IMR-90 (cell line): Measurements from ENCODE around the gene NNMT. TPM values are rescaled to one million over a fixed set of nuclear protein-coding genes. Genes with fewer than 3 reads are reported as not detected.

Source experiments
- ATAC-seq: fragments of 200-7000 bp; cut with Tn5 transposase; 2 replicates; pipeline ENCODE4 v1.9.1; 2020; ENCODE audit warnings: low read depth, mild to moderate bottlenecking, moderate library complexity
- BruUV-seq: library from RNA; stranded (reverse); fragments of 400-500 nt; replicated peaks from 2 replicates; lab custom pipeline; 2021; lab: Mats Ljungman, UMichigan
- CTCF ChIA-PET: fragments of 300-600 bp; formaldehyde crosslinking; extraction: SDS; loops from one replicate; lab custom pipeline; 2021; ENCODE audit warnings: antibody characterized with exemption; lab: Yijun Ruan, JAX
- POLR2A ChIA-PET: fragments of 300-600 bp; sonication (Branson Sonifier 250); formaldehyde crosslinking; loops from one replicate; lab custom pipeline; 2022; ENCODE audit warnings: antibody characterized with exemption; ENCODE audit not compliant: unreplicated experiment; lab: Charles Lee
- DNase-seq: peaks from one replicate; pipeline ENCODE4 v3.0.0; 2013
- H2AFZ ChIP-seq: replicated peaks from 2 replicates; pipeline ENCODE3; 2013; ENCODE audit warnings: low read length, mild to moderate bottlenecking; ENCODE audit not compliant: poor library complexity
- H2AK5ac ChIP-seq: 2 replicates; pipeline ENCODE4 v1.6.1; 2013; ENCODE audit warnings: low read depth, low read length, inconsistent platforms
- H2AK9ac ChIP-seq: replicated peaks from 2 replicates; pipeline ENCODE3; 2013; ENCODE audit warnings: mild to moderate bottlenecking, low read depth, low read length, moderate library complexity; ENCODE audit not compliant: poor library complexity
- H2BK120ac ChIP-seq: 2 replicates; pipeline ENCODE4 v1.6.1; 2013; ENCODE audit warnings: low read depth, low read length, inconsistent platforms
- H2BK15ac ChIP-seq: 3 replicates; pipeline ENCODE4 v1.6.1; 2013; ENCODE audit warnings: low read depth, low read length, inconsistent platforms
- H2BK20ac ChIP-seq: 2 replicates; pipeline ENCODE4 v1.6.1; 2013; ENCODE audit warnings: low read depth, mild to moderate bottlenecking, inconsistent platforms, low read length, moderate library complexity
- H2BK5ac ChIP-seq: 2 replicates; pipeline ENCODE4 v1.6.1; 2013; ENCODE audit warnings: mild to moderate bottlenecking, low read depth, low read length, inconsistent platforms; ENCODE audit not compliant: poor library complexity, severe bottlenecking
- H3K14ac ChIP-seq: replicated peaks from 2 replicates; pipeline ENCODE4 v1.6.1; 2013; ENCODE audit warnings: low read depth, low read length, inconsistent platforms
- H3K18ac ChIP-seq: 2 replicates; pipeline ENCODE4 v1.6.1; 2013; ENCODE audit warnings: low read depth, low read length, control low read depth
- H3K23ac ChIP-seq: 2 replicates; pipeline ENCODE4 v1.6.1; 2013; ENCODE audit warnings: low read depth, low read length, inconsistent platforms
- H3K27ac ChIP-seq: 2 replicates; pipeline ENCODE4 v1.5.1; 2013; ENCODE audit warnings: mild to moderate bottlenecking, control low read depth, low read length; ENCODE audit not compliant: insufficient read depth
- H3K27me3 ChIP-seq: 2 replicates; pipeline ENCODE4 v1.6.1; 2013; ENCODE audit warnings: low read length; ENCODE audit not compliant: control insufficient read depth, insufficient read depth
- H3K36me3 ChIP-seq: 2 replicates; pipeline ENCODE4 v1.6.1; 2013; ENCODE audit warnings: low read length, mixed read lengths; ENCODE audit not compliant: control insufficient read depth, insufficient read depth
- H3K4ac ChIP-seq: 2 replicates; pipeline ENCODE4 v1.6.1; 2013; ENCODE audit warnings: low read depth, low read length, inconsistent platforms
- H3K4me1 ChIP-seq: 2 replicates; pipeline ENCODE4 v1.6.1; 2013; ENCODE audit warnings: low read length, mixed read lengths; ENCODE audit not compliant: control insufficient read depth, insufficient read depth
- H3K4me2 ChIP-seq: 2 replicates; pipeline ENCODE4 v1.6.1; 2013; ENCODE audit warnings: low read depth, mild to moderate bottlenecking, control low read depth, low read length, moderate library complexity
- H3K4me3 ChIP-seq: 2 replicates; pipeline ENCODE4 v1.5.1; 2013; ENCODE audit warnings: low read depth, mild to moderate bottlenecking, control low read depth, low read length, moderate library complexity; ENCODE audit not compliant: insufficient read depth
- H3K56ac ChIP-seq: 2 replicates; pipeline ENCODE4 v1.6.1; 2013; ENCODE audit warnings: low read length, inconsistent platforms; ENCODE audit not compliant: insufficient read depth; ENCODE audit errors: extremely low read depth
- H3K79me1 ChIP-seq, 2 experiments: 2 replicates each; pipeline ENCODE4 v1.6.1; 2013; ENCODE audit warnings: low read length in 2 of 2, inconsistent platforms in 1 of 2, low read depth in 1 of 2
- H3K9ac ChIP-seq: 2 replicates; pipeline ENCODE4 v1.6.1; 2013; ENCODE audit warnings: low read depth, low read length, control low read depth
- H3K9me1 ChIP-seq: 2 replicates; pipeline ENCODE4 v1.6.1; 2013; ENCODE audit warnings: low read length, inconsistent platforms; ENCODE audit not compliant: insufficient read depth
- H3K9me3 ChIP-seq: 2 replicates; pipeline ENCODE4 v1.6.1; 2013; ENCODE audit warnings: low read length; ENCODE audit not compliant: control insufficient read depth, insufficient read depth
- H4K20me1 ChIP-seq: 2 replicates; pipeline ENCODE4 v1.6.1; 2013; ENCODE audit warnings: low read length, inconsistent platforms; ENCODE audit not compliant: insufficient read depth
- H4K5ac ChIP-seq: 2 replicates; pipeline ENCODE4 v1.6.1; 2013; ENCODE audit warnings: mild to moderate bottlenecking, low read depth, low read length, control low read depth
- H4K8ac ChIP-seq, 2 experiments: 2 replicates each; pipeline ENCODE4 v1.6.1; 2013; ENCODE audit warnings: low read depth in 2 of 2, low read length in 2 of 2, control low read depth in 1 of 2, inconsistent platforms in 1 of 2
- H4K91ac ChIP-seq: 2 replicates; pipeline ENCODE4 v1.6.1; 2013; ENCODE audit warnings: low read depth, low read length, inconsistent platforms; ENCODE audit not compliant: insufficient read depth
- BHLHE40 ChIP-seq: fragments of 150-350 bp; IDR thresholded peaks from 2 replicates; pipeline ENCODE4 v1.6.1; 2016; ENCODE audit warnings: mild to moderate bottlenecking, low read depth, low read length
- CEBPB ChIP-seq: IDR thresholded peaks from 2 replicates; pipeline ENCODE4 v1.6.1; 2012; ENCODE audit warnings: low read depth, low read length, improper control_type of control experiment
- CHD1 ChIP-seq: IDR thresholded peaks from 2 replicates; pipeline ENCODE4 v1.6.1; 2012; ENCODE audit warnings: low read depth, low read length, improper control_type of control experiment
- FOS ChIP-seq: fragments of 150-350 bp; IDR thresholded peaks from 2 replicates; pipeline ENCODE4 v1.6.1; 2016; ENCODE audit warnings: low read depth, low read length
- MAFK ChIP-seq: IDR thresholded peaks from 2 replicates; pipeline ENCODE4 v1.6.1; 2012; ENCODE audit warnings: low read depth, low read length, improper control_type of control experiment
- MAZ ChIP-seq: IDR thresholded peaks from 2 replicates; pipeline ENCODE4 v1.6.1; 2012; ENCODE audit warnings: low read depth, mild to moderate bottlenecking, low read length, improper control_type of control experiment, moderate library complexity, borderline replicate concordance
- MXI1 ChIP-seq: IDR thresholded peaks from 2 replicates; pipeline ENCODE4 v1.6.1; 2012; ENCODE audit warnings: low read depth, mild to moderate bottlenecking, low read length, moderate library complexity, borderline replicate concordance
- NFE2L2 ChIP-seq: fragments of 150-350 bp; IDR thresholded peaks from 2 replicates; pipeline ENCODE4 v1.6.1; 2016; ENCODE audit warnings: low read depth, mild to moderate bottlenecking, low read length
- POLR2A ChIP-seq: IDR thresholded peaks from 2 replicates; pipeline ENCODE4 v1.6.1; 2012; ENCODE audit warnings: mild to moderate bottlenecking, low read depth, low read length
- RAD21 ChIP-seq: IDR thresholded peaks from 2 replicates; pipeline ENCODE4 v1.6.1; 2012; ENCODE audit warnings: low read length, improper control_type of control experiment
- RCOR1 ChIP-seq: IDR thresholded peaks from 2 replicates; pipeline ENCODE4 v1.6.1; 2012; ENCODE audit warnings: mild to moderate bottlenecking, low read length, improper control_type of control experiment; ENCODE audit not compliant: insufficient replicate concordance
- RFX5 ChIP-seq: IDR thresholded peaks from 2 replicates; pipeline ENCODE4 v1.8.0; 2012; ENCODE audit warnings: low read depth, mild to moderate bottlenecking, low read length, moderate library complexity
- SMC3 ChIP-seq: fragments of 150-350 bp; IDR thresholded peaks from 2 replicates; pipeline ENCODE4 v1.6.1; 2016; ENCODE audit warnings: low read depth, mild to moderate bottlenecking, antibody characterized with exemption, low read length, moderate library complexity
- WGBS, 2 experiments: methylation state at CpG; one replicate each; pipeline versions ENCODE4 v1.1.5 to v1.1.7; 2013; ENCODE audit warnings: missing lambda C conversion rate in 2 of 2; ENCODE audit not compliant: insufficient read length in 1 of 2; ENCODE audit errors: extremely low coverage in 2 of 2; 5-methylcytosine and 5-hydroxymethylcytosine counted together
- dilution Hi-C: fragments of 300-500 bp; cut with HindIII; formaldehyde crosslinking; loops from one replicate; pipeline ENCODE4 v1.14.3; 2018; ENCODE audit warnings: low sequenced_read_pairs; ENCODE audit not compliant: unreplicated experiment
- in situ Hi-C: fragments of 300-500 bp; cut with MboI; formaldehyde crosslinking; loops from 3 replicates; pipeline ENCODE4 v1.14.3; 2019; ENCODE audit warnings: low sequenced_read_pairs, inconsistent platforms, mixed read lengths
- intact Hi-C: fragments of 100-400 bp; cut with micrococcal nuclease; formaldehyde crosslinking; loops from 2 replicates; pipeline ENCODE4 v1.10.0; 2022
- polyA plus RNA-seq, 3 experiments: library from polyadenylated mRNA; depleted of rRNA; stranded (reverse); fragments of >200 nt; gene quantifications; 2 replicates each; pipeline ENCODE4 v1.2.3, GENCODE V29; 2012; ENCODE audit warnings: low replicate concordance in 1 of 3
- total RNA-seq: library from RNA; depleted of rRNA; stranded (reverse); fragments of >200 nt; gene quantifications from 2 replicates; pipeline ENCODE4 v1.2.3, GENCODE V29; 2012
- TF ChIP-seq, protein P1 (sequence below): fragments of 150-350 bp; IDR thresholded peaks from 2 replicates; pipeline ENCODE4 v1.6.1; 2016; ENCODE audit warnings: low read depth, mild to moderate bottlenecking, low read length, moderate library complexity, borderline replicate concordance
- TF ChIP-seq, protein P2 (sequence below): fragments of 150-350 bp; IDR thresholded peaks from 2 replicates; pipeline ENCODE4 v1.6.1; 2017; ENCODE audit warnings: mild to moderate bottlenecking, antibody characterized with exemption, low read length, low read depth
- TF ChIP-seq, protein P3 (sequence below): conservative IDR thresholded peaks from 2 replicates; pipeline ENCODE4 v1.5.1; 2012; ENCODE audit warnings: mild to moderate bottlenecking, low read depth, low read length, improper control_type of control experiment

The NNMT gene
- total and polyA plus RNA-seq, 2 of the 4 experiments (the other 2 are of a cell fraction), result 79.7 to 108 TPM

DNA sequence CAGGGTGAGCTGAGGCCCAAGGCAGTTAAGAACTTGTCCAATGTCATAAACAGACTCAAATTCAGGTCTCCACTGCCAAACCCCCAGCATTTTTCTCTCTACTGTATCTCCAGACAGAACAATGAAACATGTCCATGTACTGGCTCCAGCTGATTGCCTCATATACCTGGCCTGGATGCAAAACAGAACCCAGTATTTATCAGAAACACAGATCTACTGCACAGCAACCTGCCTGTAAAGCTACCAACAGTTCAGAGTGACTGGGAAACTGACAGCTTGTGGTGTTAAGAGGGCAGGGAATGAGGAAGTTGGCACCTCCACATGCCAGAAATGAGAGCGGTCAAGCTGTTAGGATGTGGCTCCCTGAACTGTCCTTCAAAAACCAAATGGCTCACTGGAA lies 62.5 kb downstream of the NNMT start:
- Histone ChIP-seq H3K79me1 (no peaks in the 10 kb centered on the region), H3K9me3 (no peaks in the 10 kb centered on the region), H3K56ac (no peak overlapping the region; the same call in 1 of the 2 replicates), H3K9ac (no peak overlapping the region), H3K4me2 (no peak overlapping the region), H2AK5ac (peak overlapping the region; percentile 92), H3K9me1 (peaks cover 4% of the 10 kb centered on the region; the same call in 1 of the 2 replicates), H3K36me3 (no peaks in the 10 kb centered on the region), H3K4me3 (no peak overlapping the region), H2BK5ac (peak overlapping the region; percentile 96), H2AK9ac (peak overlapping the region; percentile 87), H2AFZ (peak overlapping the region; percentile 90), H2BK15ac (peak overlapping the region; percentile 86), H3K14ac (peak overlapping the region; percentile 98), H4K5ac (peak overlapping the region; percentile 19), H4K8ac (peak overlapping the region; percentile 66 to 85), H2BK20ac (peak overlapping the region; percentile 92), H3K27me3 (no peaks in the 10 kb centered on the region), H3K18ac (peak overlapping the region; percentile 39; the same call in 1 of the 2 replicates), H3K4me1 (peaks cover 7% of the 10 kb centered on the region), H3K23ac (peak overlapping the region; percentile 86), H3K27ac (peak overlapping the region; percentile 43; the same call in 1 of the 2 replicates), H2BK120ac (peak overlapping the region; percentile 95), H4K91ac (peak overlapping the region; percentile 80), H3K4ac (peak overlapping the region; percentile 90), H4K20me1 (no peaks in the 10 kb centered on the region)
- no TSS peak for BruUV-seq
- ChIA-PET POLR2A (no interaction called here), CTCF (interaction anchor here (1.5 kb wide), 1 partner anchor 37 kb away, joined by 4 read pairs; no protein-coding TSS in a partner anchor)
- in situ Hi-C loops, result loop anchor here (10.0 kb wide), 1 partner anchor 86 kb away; no protein-coding TSS in a partner anchor
- dilution Hi-C loops, result no loop called here
- intact Hi-C loops, result no loop called here
- peak; percentile 27 for DNase-seq
- no CpG with 5 or more reads among the region's 1 CpG for WGBS, 2 experiments
- TF ChIP-seq, protein P1, sequence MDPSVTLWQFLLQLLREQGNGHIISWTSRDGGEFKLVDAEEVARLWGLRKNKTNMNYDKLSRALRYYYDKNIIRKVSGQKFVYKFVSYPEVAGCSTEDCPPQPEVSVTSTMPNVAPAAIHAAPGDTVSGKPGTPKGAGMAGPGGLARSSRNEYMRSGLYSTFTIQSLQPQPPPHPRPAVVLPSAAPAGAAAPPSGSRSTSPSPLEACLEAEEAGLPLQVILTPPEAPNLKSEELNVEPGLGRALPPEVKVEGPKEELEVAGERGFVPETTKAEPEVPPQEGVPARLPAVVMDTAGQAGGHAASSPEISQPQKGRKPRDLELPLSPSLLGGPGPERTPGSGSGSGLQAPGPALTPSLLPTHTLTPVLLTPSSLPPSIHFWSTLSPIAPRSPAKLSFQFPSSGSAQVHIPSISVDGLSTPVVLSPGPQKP, result no peak
- no peak for TF ChIP-seq RCOR1
- TF ChIP-seq BHLHE40, result no peak
- no peak for TF ChIP-seq SMC3
- TF ChIP-seq CHD1, result no peak
- no peak for TF ChIP-seq CEBPB
- no peak for TF ChIP-seq MAZ
- TF ChIP-seq RAD21, result no peak
- TF ChIP-seq, protein P2, sequence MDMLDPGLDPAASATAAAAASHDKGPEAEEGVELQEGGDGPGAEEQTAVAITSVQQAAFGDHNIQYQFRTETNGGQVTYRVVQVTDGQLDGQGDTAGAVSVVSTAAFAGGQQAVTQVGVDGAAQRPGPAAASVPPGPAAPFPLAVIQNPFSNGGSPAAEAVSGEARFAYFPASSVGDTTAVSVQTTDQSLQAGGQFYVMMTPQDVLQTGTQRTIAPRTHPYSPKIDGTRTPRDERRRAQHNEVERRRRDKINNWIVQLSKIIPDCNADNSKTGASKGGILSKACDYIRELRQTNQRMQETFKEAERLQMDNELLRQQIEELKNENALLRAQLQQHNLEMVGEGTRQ, result no peak
- no peak for TF ChIP-seq FOS
- no peak for TF ChIP-seq NFE2L2
- no peak for TF ChIP-seq MXI1
- no peak for TF ChIP-seq MAFK
- no peak for TF ChIP-seq RFX5
- TF ChIP-seq POLR2A, result no peak
- TF ChIP-seq, protein P3, sequence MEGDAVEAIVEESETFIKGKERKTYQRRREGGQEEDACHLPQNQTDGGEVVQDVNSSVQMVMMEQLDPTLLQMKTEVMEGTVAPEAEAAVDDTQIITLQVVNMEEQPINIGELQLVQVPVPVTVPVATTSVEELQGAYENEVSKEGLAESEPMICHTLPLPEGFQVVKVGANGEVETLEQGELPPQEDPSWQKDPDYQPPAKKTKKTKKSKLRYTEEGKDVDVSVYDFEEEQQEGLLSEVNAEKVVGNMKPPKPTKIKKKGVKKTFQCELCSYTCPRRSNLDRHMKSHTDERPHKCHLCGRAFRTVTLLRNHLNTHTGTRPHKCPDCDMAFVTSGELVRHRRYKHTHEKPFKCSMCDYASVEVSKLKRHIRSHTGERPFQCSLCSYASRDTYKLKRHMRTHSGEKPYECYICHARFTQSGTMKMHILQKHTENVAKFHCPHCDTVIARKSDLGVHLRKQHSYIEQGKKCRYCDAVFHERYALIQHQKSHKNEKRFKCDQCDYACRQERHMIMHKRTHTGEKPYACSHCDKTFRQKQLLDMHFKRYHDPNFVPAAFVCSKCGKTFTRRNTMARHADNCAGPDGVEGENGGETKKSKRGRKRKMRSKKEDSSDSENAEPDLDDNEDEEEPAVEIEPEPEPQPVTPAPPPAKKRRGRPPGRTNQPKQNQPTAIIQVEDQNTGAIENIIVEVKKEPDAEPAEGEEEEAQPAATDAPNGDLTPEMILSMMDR, result no peak
- peak; percentile 27 for ATAC-seq
